PFSK-1 (cell line): ENCODE data around the gene TMUB1.

ENCODE experiments used
- FOXP2 ChIP-seq: optimal IDR thresholded peaks from 2 replicates; pipeline ENCODE3; 2011; ENCODE audit warnings: borderline replicate concordance, control low read depth, inconsistent platforms; ENCODE audit not compliant: insufficient read depth; ENCODE audit errors: extremely low read length, extremely low read depth
- POLR2AphosphoS5 ChIP-seq: IDR thresholded peaks from 2 replicates; pipeline ENCODE4 v1.6.1; 2012; ENCODE audit warnings: low read depth, mild to moderate bottlenecking, control low read depth, low read length, moderate library complexity
- SIN3A ChIP-seq: IDR thresholded peaks from 2 replicates; pipeline ENCODE4 v1.6.1; 2012; ENCODE audit warnings: mild to moderate bottlenecking, low read length, moderate library complexity, borderline replicate concordance; ENCODE audit not compliant: insufficient read depth
- TAF1 ChIP-seq: IDR thresholded peaks from 2 replicates; pipeline ENCODE4 v1.6.1; 2012; ENCODE audit warnings: low read length, control low read depth, borderline replicate concordance; ENCODE audit not compliant: insufficient read depth
- TF ChIP-seq, protein P1 (sequence below), 2 experiments: IDR thresholded peaks; 2 replicates each; pipeline versions ENCODE4 v1.6.1 to v1.8.0; 2011 to 2012; ENCODE audit warnings: low read depth in 2 of 2, low read length in 2 of 2, control low read depth in 1 of 2, inconsistent platforms in 1 of 2, mild to moderate bottlenecking in 1 of 2, moderate library complexity in 1 of 2; ENCODE audit not compliant: insufficient read depth in 1 of 2

TMUB1 gene

GRCh38 chr7:151120896-151121295, 37.6 kb upstream of the TMUB1 start:
- TF ChIP-seq, protein P1, sequence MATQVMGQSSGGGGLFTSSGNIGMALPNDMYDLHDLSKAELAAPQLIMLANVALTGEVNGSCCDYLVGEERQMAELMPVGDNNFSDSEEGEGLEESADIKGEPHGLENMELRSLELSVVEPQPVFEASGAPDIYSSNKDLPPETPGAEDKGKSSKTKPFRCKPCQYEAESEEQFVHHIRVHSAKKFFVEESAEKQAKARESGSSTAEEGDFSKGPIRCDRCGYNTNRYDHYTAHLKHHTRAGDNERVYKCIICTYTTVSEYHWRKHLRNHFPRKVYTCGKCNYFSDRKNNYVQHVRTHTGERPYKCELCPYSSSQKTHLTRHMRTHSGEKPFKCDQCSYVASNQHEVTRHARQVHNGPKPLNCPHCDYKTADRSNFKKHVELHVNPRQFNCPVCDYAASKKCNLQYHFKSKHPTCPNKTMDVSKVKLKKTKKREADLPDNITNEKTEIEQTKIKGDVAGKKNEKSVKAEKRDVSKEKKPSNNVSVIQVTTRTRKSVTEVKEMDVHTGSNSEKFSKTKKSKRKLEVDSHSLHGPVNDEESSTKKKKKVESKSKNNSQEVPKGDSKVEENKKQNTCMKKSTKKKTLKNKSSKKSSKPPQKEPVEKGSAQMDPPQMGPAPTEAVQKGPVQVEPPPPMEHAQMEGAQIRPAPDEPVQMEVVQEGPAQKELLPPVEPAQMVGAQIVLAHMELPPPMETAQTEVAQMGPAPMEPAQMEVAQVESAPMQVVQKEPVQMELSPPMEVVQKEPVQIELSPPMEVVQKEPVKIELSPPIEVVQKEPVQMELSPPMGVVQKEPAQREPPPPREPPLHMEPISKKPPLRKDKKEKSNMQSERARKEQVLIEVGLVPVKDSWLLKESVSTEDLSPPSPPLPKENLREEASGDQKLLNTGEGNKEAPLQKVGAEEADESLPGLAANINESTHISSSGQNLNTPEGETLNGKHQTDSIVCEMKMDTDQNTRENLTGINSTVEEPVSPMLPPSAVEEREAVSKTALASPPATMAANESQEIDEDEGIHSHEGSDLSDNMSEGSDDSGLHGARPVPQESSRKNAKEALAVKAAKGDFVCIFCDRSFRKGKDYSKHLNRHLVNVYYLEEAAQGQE (IDR thresholded peaks at IDR 0.05; ENCODE audit: insufficient read depth in 1 of 2, low read depth in 2 of 2, low read length in 2 of 2): no peak
- TF ChIP-seq POLR2AphosphoS5 (no peak), SIN3A (no peak), TAF1 (no peak), FOXP2 (no peak)

DNA sequence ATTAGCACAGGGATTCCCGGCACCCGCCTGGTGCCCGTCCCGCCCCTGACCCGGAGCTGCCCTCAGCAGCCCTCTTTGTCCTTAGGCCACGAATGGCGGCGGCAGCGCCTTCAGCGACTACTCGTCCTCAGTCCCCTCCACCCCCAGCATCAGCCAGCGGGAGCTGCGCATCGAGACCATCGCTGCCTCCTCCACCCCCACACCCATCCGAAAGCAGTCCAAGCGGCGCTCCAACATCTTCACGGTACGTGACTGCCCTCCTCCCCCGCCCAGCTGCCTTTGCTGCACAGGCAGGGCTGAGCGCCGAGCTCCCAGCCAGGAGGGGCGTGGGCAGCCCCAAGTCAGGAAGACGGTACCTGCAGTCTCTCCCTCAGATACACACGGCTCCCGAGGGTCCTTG, 36.6 kb upstream of the TMUB1 start:
- TF ChIP-seq SIN3A (no peak), TAF1 (no peak), FOXP2 (no peak), POLR2AphosphoS5 (no peak)
- TF ChIP-seq, protein P1 (IDR thresholded peaks at IDR 0.05; ENCODE audit: insufficient read depth in 1 of 2, low read depth in 2 of 2, low read length in 2 of 2): no peak

GRCh38 chr7:151119055-151119415, 35.7 kb upstream of the TMUB1 start:
- TF ChIP-seq, protein P1 (IDR thresholded peaks at IDR 0.05; ENCODE audit: insufficient read depth in 1 of 2, low read depth in 2 of 2, low read length in 2 of 2): no peak
- TF ChIP-seq POLR2AphosphoS5 (no peak), TAF1 (no peak)

DNA sequence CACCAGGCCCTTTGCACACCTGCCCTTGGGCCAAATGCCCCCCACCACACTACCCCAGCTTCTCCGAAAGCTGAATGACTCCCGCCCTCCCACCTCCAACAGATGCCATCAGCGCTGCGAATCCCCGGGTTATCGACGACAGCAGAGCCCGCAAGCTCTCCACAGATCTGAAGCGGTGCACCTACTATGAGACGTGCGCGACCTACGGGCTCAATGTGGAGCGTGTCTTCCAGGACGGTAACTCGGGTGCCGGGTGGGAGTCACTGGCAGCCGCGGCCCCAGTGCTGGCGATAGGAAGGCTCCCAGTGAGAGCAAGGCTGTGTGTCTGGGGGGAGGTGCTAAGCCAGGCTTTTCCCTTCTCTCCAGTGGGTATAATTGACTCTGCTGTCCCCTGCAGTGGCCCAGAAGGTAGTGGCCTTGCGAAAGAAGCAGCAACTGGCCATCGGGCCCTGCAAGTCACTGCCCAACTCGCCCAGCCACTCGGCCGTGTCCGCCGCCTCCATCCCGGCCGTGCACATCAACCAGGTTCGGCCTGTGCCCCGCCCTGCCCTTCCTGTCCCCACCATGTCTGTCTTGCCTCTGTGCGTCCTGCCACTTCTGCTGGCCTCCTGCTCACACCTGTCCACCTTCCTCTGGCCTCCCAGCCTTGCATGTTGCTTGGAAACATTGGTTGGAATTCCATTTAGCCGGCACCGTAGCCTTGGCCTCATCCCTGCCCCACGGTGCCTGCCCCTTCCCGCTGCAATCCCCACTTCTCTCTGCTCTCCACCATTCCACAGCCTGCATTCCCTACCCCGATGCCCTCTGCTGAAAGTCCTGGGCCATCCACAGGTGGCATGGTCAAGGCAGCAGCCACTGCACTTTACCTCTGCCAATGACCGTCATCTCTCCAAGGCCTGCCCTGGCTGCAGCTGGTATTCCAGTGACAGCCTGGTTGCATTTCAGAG, 35.1 kb upstream of the TMUB1 start:
- no peak for TF ChIP-seq FOXP2
- TF ChIP-seq, protein P1 (IDR thresholded peaks at IDR 0.05; ENCODE audit: insufficient read depth in 1 of 2, low read depth in 2 of 2, low read length in 2 of 2): no peak
- TF ChIP-seq TAF1: no peak
- no peak for TF ChIP-seq POLR2AphosphoS5

DNA sequence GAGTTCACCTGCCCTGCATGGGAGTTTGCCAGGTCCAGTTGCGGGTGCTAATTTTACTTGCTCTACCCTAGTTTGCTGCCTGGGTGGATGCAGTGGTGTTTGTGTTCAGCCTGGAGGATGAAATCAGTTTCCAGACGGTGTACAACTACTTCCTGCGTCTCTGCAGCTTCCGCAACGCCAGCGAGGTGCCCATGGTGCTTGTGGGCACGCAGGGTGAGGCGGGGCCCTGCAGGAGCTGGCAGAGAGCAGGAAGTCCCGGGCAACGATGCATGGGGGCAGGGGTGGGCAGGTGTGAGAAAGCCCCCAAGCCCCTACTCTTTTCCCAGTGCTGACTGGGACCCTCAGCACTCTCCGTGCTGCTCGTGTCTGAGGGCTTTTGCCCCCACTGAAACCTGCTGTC, 34.3 kb upstream of the TMUB1 start:
- TF ChIP-seq, protein P1 (IDR thresholded peaks at IDR 0.05; ENCODE audit: insufficient read depth in 1 of 2, low read depth in 2 of 2, low read length in 2 of 2): no peak
- TF ChIP-seq FOXP2 (no peak), TAF1 (no peak), POLR2AphosphoS5 (no peak), SIN3A (no peak)
